ENCODE measurements around the gene RFX7. TPM values are rescaled to one million over a fixed set of nuclear protein-coding genes. Genes with fewer than 3 reads are reported as not detected.

RFX7 gene
- total RNA-seq, 4 donors from 2014 or later = 7.5 to 10.7 (median 9.9) TPM

- Histone ChIP-seq H3K27me3 (no peaks in the 10 kb centered on the region), H3K9me3 (no peaks in the 10 kb centered on the region), H3K27ac (no peak overlapping the region), H3K4me3 (no peak overlapping the region), H3K4me1 (no peaks in the 10 kb centered on the region), H3K36me3 (no peaks in the 10 kb centered on the region)
- intact Hi-C loops (cut with DNase I) = no loop called here
- no peak for TF ChIP-seq POLR2A (IDR thresholded peaks at IDR 0.05)
- TF ChIP-seq CTCF (IDR thresholded peaks at IDR 0.05) = no peak
- no peak for DNase-seq
Measured at GRCh38 chr15:56254265-56254664, 10.6 kb upstream of the RFX7 start.

GRCh38 chr15:56252386-56252785 lies 8.7 kb upstream of the RFX7 start:
- Histone ChIP-seq H3K27ac (no peak overlapping the region), H3K9me3 (no peaks in the 10 kb centered on the region), H3K4me1 (no peaks in the 10 kb centered on the region), H3K4me3 (no peak overlapping the region), H3K27me3 (no peaks in the 10 kb centered on the region), H3K36me3 (no peaks in the 10 kb centered on the region)
- 66 to 75% methylated on average over 2 of the region's 2 CpGs for WGBS, 2 donors
- no peak for DNase-seq
- intact Hi-C loops (cut with DNase I) = no loop called here
- TF ChIP-seq CTCF (IDR thresholded peaks at IDR 0.05) = no peak
- no peak for TF ChIP-seq POLR2A (IDR thresholded peaks at IDR 0.05)

- TF ChIP-seq CTCF (IDR thresholded peaks at IDR 0.05) = no peak
- TF ChIP-seq POLR2A (IDR thresholded peaks at IDR 0.05) = no peak
- Histone ChIP-seq H3K27ac (no peak overlapping the region), H3K4me1 (peaks cover 0 to under 1% (median 0%) of the 10 kb centered on the region in 3 donors), H3K9me3 (no peaks in the 10 kb centered on the region), H3K36me3 (no peaks in the 10 kb centered on the region), H3K27me3 (no peaks in the 10 kb centered on the region), H3K4me3 (no peak overlapping the region)
- 85 to 95% methylated on average over 4 of the region's 4 CpGs for WGBS, 2 donors
- intact Hi-C loops (cut with DNase I) = no loop called here
- DNase-seq = no peak
Measured at GRCh38 chr15:56251315-56252095, 7.8 kb upstream of the RFX7 start.

- Histone ChIP-seq H3K27me3 (no peaks in the 10 kb centered on the region), H3K4me1 (peaks cover 0 to 9% (median 1%) of the 10 kb centered on the region in 3 donors), H3K9me3 (no peaks in the 10 kb centered on the region), H3K36me3 (no peaks in the 10 kb centered on the region), H3K4me3 (no peak overlapping the region), H3K27ac (no peak overlapping the region)
- intact Hi-C loops (cut with DNase I) = no loop called here
- DNase-seq = no peak
- TF ChIP-seq POLR2A (IDR thresholded peaks at IDR 0.05) = no peak
- TF ChIP-seq CTCF (IDR thresholded peaks at IDR 0.05) = no peak
- WGBS, 2 donors = 92 to 93% methylated on average over 1 of the region's 1 CpG
Measured at GRCh38 chr15:56250626-56251025, 6.9 kb upstream of the RFX7 start.

GRCh38 chr15:56249092-56249491 lies 5.4 kb upstream of the RFX7 start:
- intact Hi-C loops (cut with DNase I) = loop anchor here (5.0 kb wide), 1 partner anchor 178 kb away; no protein-coding TSS in a partner anchor

More at GRCh38 chr15:56249092-56249491, 5.4 kb upstream of the RFX7 start:
- no peak for DNase-seq
- Histone ChIP-seq H3K4me1 (peaks cover 10 to 25% (median 13%) of the 10 kb centered on the region in 3 donors), H3K27ac (no peak overlapping the region), H3K4me3 (no peak overlapping the region), H3K9me3 (no peaks in the 10 kb centered on the region), H3K27me3 (no peaks in the 10 kb centered on the region), H3K36me3 (no peaks in the 10 kb centered on the region)
- TF ChIP-seq POLR2A (IDR thresholded peaks at IDR 0.05) = no peak
- peak in 4 of 6 experiments; percentile 24 to 57 (median 39) for TF ChIP-seq CTCF (IDR thresholded peaks at IDR 0.05)
